GM12892 (cell line): ENCODE measurements around the gene TRIP12.

ENCODE experiments used
- POLR2A ChIP-seq: IDR thresholded peaks from 2 replicates; pipeline ENCODE4 v1.6.1; 2011; ENCODE audit warnings: low read depth, low read length, control low read depth
- POLR2AphosphoS5 ChIP-seq: IDR thresholded peaks from 2 replicates; pipeline ENCODE4 v1.6.1; 2011; ENCODE audit warnings: low read depth, low read length, control low read depth
- TAF1 ChIP-seq: IDR thresholded peaks from 2 replicates; pipeline ENCODE4 v1.6.1; 2011; ENCODE audit warnings: low read depth, mild to moderate bottlenecking, control low read depth, low read length, borderline replicate concordance

DNA sequence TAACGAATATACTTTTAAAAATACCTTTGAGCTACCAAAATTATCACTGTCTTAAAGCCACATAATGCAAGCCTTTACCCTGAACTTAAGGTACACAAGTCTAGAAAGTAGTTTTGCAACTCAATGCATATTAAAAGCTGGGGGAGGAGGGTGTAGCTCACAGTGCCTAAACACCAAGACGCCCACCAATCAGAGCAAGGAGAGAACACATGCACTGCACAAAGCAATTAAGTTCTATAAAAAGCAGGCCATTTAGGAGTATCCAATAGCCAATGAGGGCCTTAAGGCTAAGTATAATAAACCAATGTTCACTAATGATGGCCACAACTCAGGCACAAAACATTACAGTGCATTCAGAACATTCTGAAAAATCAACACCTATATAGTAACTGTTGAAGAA, 16.2 kb downstream of the TRIP12 start:
- TF ChIP-seq POLR2A (no peak), TAF1 (no peak), POLR2AphosphoS5 (no peak)
